Caco-2 (cell line): ENCODE data around the gene PAX7. TPM values are rescaled to one million over a fixed set of nuclear protein-coding genes. Genes with fewer than 3 reads are reported as not detected.

ENCODE experiments used
- BruUV-seq: library from RNA; stranded (reverse); fragments of 400-500 nt; replicated peaks from 2 replicates; lab custom pipeline; 2021; lab: Mats Ljungman, UMichigan
- CTCF ChIA-PET: fragments of 300-600 bp; sonication (Branson Sonifier 250); formaldehyde crosslinking; loops from one replicate; lab custom pipeline; 2022; ENCODE audit warnings: antibody characterized with exemption; lab: Charles Lee
- POLR2A ChIA-PET: fragments of 300-600 bp; sonication (Branson Sonifier 250); formaldehyde crosslinking; loops from one replicate; lab custom pipeline; 2022; ENCODE audit warnings: antibody characterized with exemption; lab: Charles Lee
- DNase-seq, 2 experiments: peaks; one replicate each; pipeline versions ENCODE4 v3.0.0 to v3.0.0-alpha.2; 2020 to 2022
- H3K27me3 ChIP-seq: replicated peaks from 2 replicates; pipeline ENCODE4 v1.6.0; 2011; ENCODE audit warnings: low read length; ENCODE audit not compliant: control insufficient read depth, insufficient read depth
- H3K36me3 ChIP-seq: 2 replicates; pipeline ENCODE4 v1.5.1; 2011; ENCODE audit warnings: low read length; ENCODE audit not compliant: control insufficient read depth, insufficient read depth
- H3K4me1 ChIP-seq: fragments of 250-450 bp; sonication (Bioruptor Pico); 2 replicates; pipeline ENCODE4 v1.5.1; 2020; ENCODE audit warnings: mild to moderate bottlenecking
- H3K4me3 ChIP-seq: 2 replicates; pipeline ENCODE4 v1.5.1; 2011; ENCODE audit warnings: low read depth, mild to moderate bottlenecking, control low read depth, low read length
- H3K9me3 ChIP-seq: fragments of 250-450 bp; sonication (Bioruptor Pico); 2 replicates; pipeline ENCODE4 v1.5.1; 2020; ENCODE audit warnings: mild to moderate bottlenecking, moderate library complexity
- H3K27ac Mint-ChIP-seq: one replicate; pipeline ENCODE4 v1.8.0; 2022; ENCODE audit warnings: mixed read lengths; ENCODE audit not compliant: unreplicated experiment
- H3K27me3 Mint-ChIP-seq: one replicate; pipeline ENCODE4 v1.8.0; 2022; ENCODE audit warnings: mixed read lengths; ENCODE audit not compliant: insufficient read depth, unreplicated experiment
- H3K36me3 Mint-ChIP-seq: one replicate; pipeline ENCODE4 v1.8.0; 2022; ENCODE audit warnings: mild to moderate bottlenecking, mixed read lengths; ENCODE audit not compliant: insufficient read depth, unreplicated experiment
- H3K4me1 Mint-ChIP-seq: one replicate; pipeline ENCODE4 v1.8.0; 2022; ENCODE audit warnings: low read depth, mixed read lengths; ENCODE audit not compliant: unreplicated experiment
- H3K4me3 Mint-ChIP-seq: one replicate; pipeline ENCODE4 v1.8.0; 2022; ENCODE audit warnings: mild to moderate bottlenecking, moderate library complexity, mixed read lengths; ENCODE audit not compliant: unreplicated experiment
- H3K9me3 Mint-ChIP-seq: one replicate; pipeline ENCODE4 v1.8.0; 2022; ENCODE audit warnings: mixed read lengths; ENCODE audit not compliant: unreplicated experiment
- intact Hi-C: fragments of 100-400 bp; cut with micrococcal nuclease; formaldehyde crosslinking; loops from one replicate; pipeline ENCODE4 v1.10.0; 2022; ENCODE audit not compliant: unreplicated experiment
- total RNA-seq: library from RNA; stranded (reverse); gene quantifications from 2 replicates; pipeline ENCODE4 v1.2.3, GENCODE V29; 2022
- TF ChIP-seq, protein P1 (sequence below), 2 experiments: fragments of 200-600 bp in 1 of 2; IDR thresholded peaks; 1 replicate in 1 of 2; 2 replicates in 1 of 2; pipeline versions ENCODE4 v1.5.1 to v1.8.0; 2011 to 2022; ENCODE audit warnings: antibody characterized with exemption in 1 of 2, control low read depth in 1 of 2, inconsistent platforms in 1 of 2, low read depth in 1 of 2, low read length in 1 of 2, mild to moderate bottlenecking in 1 of 2, moderate library complexity in 1 of 2; ENCODE audit not compliant: insufficient read depth in 1 of 2, severe bottlenecking in 1 of 2, unreplicated experiment in 1 of 2

The PAX7 gene
- total RNA-seq, 1 experiment from 2014 or later, result 0.18 TPM

DNA sequence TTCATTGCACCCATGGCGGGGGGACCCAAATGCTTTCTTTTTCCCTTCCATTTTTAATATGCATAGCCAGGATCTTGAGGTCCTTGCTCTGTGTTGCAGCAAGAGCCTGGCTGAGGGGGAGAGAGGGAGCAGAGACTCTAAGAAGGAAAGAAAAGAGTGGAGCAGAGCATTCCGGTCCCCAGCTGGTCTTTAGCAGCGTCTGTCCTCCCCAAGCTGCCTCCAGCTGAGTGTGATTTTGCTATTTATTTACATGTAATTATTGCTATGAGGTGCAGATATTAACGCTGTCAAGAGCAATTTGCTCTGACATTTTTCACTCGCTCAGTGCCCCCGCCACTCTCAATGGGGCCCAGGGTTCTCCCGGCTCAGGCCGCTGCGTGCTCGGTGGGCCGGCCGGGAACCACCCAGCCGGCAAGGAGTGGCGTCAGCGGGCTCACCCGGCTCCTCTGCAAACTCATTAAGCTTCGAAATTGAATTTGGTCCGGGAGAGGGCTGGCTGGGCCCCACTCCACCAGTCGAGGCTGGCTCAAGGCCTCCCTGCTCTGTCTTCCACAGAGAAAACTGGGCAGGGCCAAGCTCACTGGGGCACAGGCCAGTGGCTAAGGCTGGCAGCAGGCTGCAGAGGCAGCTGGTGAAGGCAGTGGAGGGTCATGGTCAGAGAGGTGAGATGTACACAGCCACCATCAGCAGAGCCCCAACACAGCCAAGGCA, 93.2 kb downstream of the PAX7 start:
- Histone ChIP-seq H3K27me3 (no peaks in the 10 kb centered on the region), H3K4me3 (no peak overlapping the region), H3K4me1 (no peaks in the 10 kb centered on the region), H3K36me3 (no peaks in the 10 kb centered on the region), H3K9me3 (no peaks in the 10 kb centered on the region)
- ChIA-PET POLR2A (interaction anchor here (0.6 kb wide), 1 partner anchor 420 kb away, joined by 3 read pairs; no protein-coding TSS in a partner anchor), CTCF (no interaction called here)
- H3K4me3 Mint-ChIP-seq, result no peak overlapping the region
- H3K9me3 Mint-ChIP-seq, result no peaks in the 10 kb centered on the region
- DNase-seq, result no peak
- H3K36me3 Mint-ChIP-seq, result no peaks in the 10 kb centered on the region
- TF ChIP-seq, protein P1, sequence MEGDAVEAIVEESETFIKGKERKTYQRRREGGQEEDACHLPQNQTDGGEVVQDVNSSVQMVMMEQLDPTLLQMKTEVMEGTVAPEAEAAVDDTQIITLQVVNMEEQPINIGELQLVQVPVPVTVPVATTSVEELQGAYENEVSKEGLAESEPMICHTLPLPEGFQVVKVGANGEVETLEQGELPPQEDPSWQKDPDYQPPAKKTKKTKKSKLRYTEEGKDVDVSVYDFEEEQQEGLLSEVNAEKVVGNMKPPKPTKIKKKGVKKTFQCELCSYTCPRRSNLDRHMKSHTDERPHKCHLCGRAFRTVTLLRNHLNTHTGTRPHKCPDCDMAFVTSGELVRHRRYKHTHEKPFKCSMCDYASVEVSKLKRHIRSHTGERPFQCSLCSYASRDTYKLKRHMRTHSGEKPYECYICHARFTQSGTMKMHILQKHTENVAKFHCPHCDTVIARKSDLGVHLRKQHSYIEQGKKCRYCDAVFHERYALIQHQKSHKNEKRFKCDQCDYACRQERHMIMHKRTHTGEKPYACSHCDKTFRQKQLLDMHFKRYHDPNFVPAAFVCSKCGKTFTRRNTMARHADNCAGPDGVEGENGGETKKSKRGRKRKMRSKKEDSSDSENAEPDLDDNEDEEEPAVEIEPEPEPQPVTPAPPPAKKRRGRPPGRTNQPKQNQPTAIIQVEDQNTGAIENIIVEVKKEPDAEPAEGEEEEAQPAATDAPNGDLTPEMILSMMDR (IDR thresholded peaks at IDR 0.05; ENCODE audit: insufficient read depth in 1 of 2, low read depth in 1 of 2, low read length in 1 of 2, severe bottlenecking in 1 of 2, unreplicated experiment in 1 of 2), result no peak
- BruUV-seq, result no TSS peak
- H3K27ac Mint-ChIP-seq, result no peak overlapping the region
- H3K27me3 Mint-ChIP-seq, result peaks cover 42% of the 10 kb centered on the region
- H3K4me1 Mint-ChIP-seq, result peaks cover 7% of the 10 kb centered on the region
- intact Hi-C loops, result no loop called here

GRCh38 chr1:18724801-18725200, 94.2 kb downstream of the PAX7 start:
- Histone ChIP-seq H3K4me3 (no peak overlapping the region), H3K4me1 (no peaks in the 10 kb centered on the region), H3K36me3 (no peaks in the 10 kb centered on the region), H3K27me3 (no peaks in the 10 kb centered on the region), H3K9me3 (no peaks in the 10 kb centered on the region)
- POLR2A ChIA-PET, result no interaction called here
- Mint-ChIP-seq H3K36me3 (no peaks in the 10 kb centered on the region), H3K27ac (no peak overlapping the region), H3K9me3 (no peaks in the 10 kb centered on the region), H3K27me3 (peaks cover 40% of the 10 kb centered on the region), H3K4me1 (peaks cover 6% of the 10 kb centered on the region), H3K4me3 (no peak overlapping the region)
- CTCF ChIA-PET, result no interaction called here
- intact Hi-C loops, result no loop called here
- no peak for DNase-seq
- TF ChIP-seq, protein P1 (IDR thresholded peaks at IDR 0.05; ENCODE audit: insufficient read depth in 1 of 2, low read depth in 1 of 2, low read length in 1 of 2, severe bottlenecking in 1 of 2, unreplicated experiment in 1 of 2), result no peak
- BruUV-seq, result no TSS peak

DNA sequence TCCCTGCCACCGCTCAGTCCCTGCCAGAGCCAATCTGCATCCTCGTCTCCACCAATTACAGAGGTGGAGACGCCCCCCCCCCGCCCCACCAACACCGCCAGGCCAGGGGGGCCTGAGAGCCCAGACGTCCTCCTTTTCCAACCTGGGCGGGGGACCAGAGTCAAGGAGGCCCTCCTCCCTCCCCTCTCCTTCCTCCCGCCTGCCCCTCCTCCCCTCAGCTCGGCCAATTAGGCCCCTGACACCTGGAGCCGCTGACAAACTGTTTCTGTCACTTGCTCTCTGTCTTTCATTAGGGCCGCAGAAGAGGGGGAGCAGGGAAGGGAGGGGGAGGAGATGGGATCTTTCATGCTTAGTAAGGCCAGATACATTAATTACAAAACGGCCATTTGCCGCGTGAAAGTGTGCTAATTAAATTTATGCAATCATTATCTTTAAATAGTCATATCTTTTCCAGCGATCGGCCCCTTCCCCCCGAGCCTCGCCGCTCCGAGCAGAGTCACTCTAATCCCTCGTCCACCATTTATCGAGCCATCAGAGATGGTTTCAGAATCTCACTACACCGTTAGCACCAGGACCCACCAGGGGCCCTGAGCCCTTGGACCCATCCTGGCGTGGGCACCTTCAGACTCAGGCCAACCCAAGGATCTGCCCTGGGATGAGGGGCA, 94.7 kb downstream of the PAX7 start:
- Mint-ChIP-seq H3K4me1 (peaks cover under 1% of the 10 kb centered on the region), H3K9me3 (no peaks in the 10 kb centered on the region), H3K27me3 (peaks cover 35% of the 10 kb centered on the region), H3K27ac (no peak overlapping the region), H3K4me3 (no peak overlapping the region), H3K36me3 (no peaks in the 10 kb centered on the region)
- ChIA-PET POLR2A (no interaction called here), CTCF (no interaction called here)
- no TSS peak for BruUV-seq
- H3K4me3 ChIP-seq, result no peak overlapping the region
- intact Hi-C loops, result no loop called here
- DNase-seq, result no peak
- H3K36me3 ChIP-seq, result no peaks in the 10 kb centered on the region
- no peaks in the 10 kb centered on the region for H3K9me3 ChIP-seq
- no peaks in the 10 kb centered on the region for H3K4me1 ChIP-seq
- H3K27me3 ChIP-seq, result no peaks in the 10 kb centered on the region
- TF ChIP-seq, protein P1 (IDR thresholded peaks at IDR 0.05; ENCODE audit: insufficient read depth in 1 of 2, low read depth in 1 of 2, low read length in 1 of 2, severe bottlenecking in 1 of 2, unreplicated experiment in 1 of 2), result no peak
